ENCODE measurements around the gene ABCA2.
A peak's percentile ranks its signal among the peaks of the same experiment; 100 is the strongest.

GRCh38 chr9:137045294-137046087, 17.5 kb upstream of the ABCA2 start:
- TF ChIP-seq CTCF (conservative IDR thresholded peaks at IDR 0.05; ENCODE audit: low read depth in 2 of 2) (no peak), EZH2phosphoT487 (IDR thresholded peaks at IDR 0.05; ENCODE audit: unreplicated experiment) (no peak), EZH2 (IDR thresholded peaks at IDR 0.05; ENCODE audit: low read depth, unreplicated experiment) (peak; percentile 50), POLR2AphosphoS5 (IDR thresholded peaks at IDR 0.05; ENCODE audit: low read depth) (no peak), CREB1 (CRISPR knock-in tag; IDR thresholded peaks at IDR 0.05; ENCODE audit: low read depth) (0 out of 2 replicates have a peak, but pooled peaks have one; percentile 10), ZNF331 (CRISPR knock-in tag; IDR thresholded peaks at IDR 0.05; ENCODE audit: low read depth) (no peak)
- TF ChIP-seq, protein P1, sequence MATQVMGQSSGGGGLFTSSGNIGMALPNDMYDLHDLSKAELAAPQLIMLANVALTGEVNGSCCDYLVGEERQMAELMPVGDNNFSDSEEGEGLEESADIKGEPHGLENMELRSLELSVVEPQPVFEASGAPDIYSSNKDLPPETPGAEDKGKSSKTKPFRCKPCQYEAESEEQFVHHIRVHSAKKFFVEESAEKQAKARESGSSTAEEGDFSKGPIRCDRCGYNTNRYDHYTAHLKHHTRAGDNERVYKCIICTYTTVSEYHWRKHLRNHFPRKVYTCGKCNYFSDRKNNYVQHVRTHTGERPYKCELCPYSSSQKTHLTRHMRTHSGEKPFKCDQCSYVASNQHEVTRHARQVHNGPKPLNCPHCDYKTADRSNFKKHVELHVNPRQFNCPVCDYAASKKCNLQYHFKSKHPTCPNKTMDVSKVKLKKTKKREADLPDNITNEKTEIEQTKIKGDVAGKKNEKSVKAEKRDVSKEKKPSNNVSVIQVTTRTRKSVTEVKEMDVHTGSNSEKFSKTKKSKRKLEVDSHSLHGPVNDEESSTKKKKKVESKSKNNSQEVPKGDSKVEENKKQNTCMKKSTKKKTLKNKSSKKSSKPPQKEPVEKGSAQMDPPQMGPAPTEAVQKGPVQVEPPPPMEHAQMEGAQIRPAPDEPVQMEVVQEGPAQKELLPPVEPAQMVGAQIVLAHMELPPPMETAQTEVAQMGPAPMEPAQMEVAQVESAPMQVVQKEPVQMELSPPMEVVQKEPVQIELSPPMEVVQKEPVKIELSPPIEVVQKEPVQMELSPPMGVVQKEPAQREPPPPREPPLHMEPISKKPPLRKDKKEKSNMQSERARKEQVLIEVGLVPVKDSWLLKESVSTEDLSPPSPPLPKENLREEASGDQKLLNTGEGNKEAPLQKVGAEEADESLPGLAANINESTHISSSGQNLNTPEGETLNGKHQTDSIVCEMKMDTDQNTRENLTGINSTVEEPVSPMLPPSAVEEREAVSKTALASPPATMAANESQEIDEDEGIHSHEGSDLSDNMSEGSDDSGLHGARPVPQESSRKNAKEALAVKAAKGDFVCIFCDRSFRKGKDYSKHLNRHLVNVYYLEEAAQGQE (IDR thresholded peaks at IDR 0.05; ENCODE audit: unreplicated experiment), result no peak
